Measurements from ENCODE around the gene SOAT1. TPM values are rescaled to one million over a fixed set of nuclear protein-coding genes. Genes with fewer than 3 reads are reported as not detected.

Gene SOAT1
- total and polyA plus RNA-seq, 10 of the 15 experiments (the other 5 are each of a cell fraction or from before 2014, with no cell fraction given), result 8.6 to 68.5 (median 22.3) TPM

DNA sequence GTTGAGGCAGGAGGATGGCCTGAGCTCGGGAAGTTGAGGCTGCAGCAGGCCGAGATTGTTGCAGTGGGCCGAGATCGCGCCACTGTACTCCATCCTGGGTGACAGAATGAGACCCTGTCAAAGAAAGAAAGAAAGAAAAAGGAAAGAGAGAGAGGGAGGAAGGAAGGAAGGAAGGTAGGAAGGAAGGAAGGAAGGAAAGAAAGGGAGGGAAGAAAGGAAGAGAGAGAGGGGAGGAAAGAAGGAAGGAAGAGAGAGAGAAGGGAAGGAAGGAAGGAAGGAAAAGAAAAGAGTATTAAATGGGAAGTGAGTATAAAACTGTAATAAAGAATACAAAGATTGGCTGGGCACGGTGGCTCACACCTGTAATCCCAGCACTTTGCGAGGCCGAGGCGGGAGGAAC is 45.7 kb upstream of the SOAT1 start (continued):
- TF ChIP-seq PBX3 (IDR thresholded peaks at IDR 0.05; ENCODE audit: insufficient replicate concordance, low read depth, low read length), result no peak
- TF ChIP-seq NFXL1 (IDR thresholded peaks at IDR 0.05; ENCODE audit: borderline replicate concordance), result no peak
- TF ChIP-seq RUNX3 (IDR thresholded peaks at IDR 0.05; ENCODE audit: low read length), result no peak
- no peak for TF ChIP-seq CBFB (IDR thresholded peaks at IDR 0.05; ENCODE audit: low read depth)
- TF ChIP-seq DPF2 (IDR thresholded peaks at IDR 0.05), result no peak
- TF ChIP-seq CTCF (IDR thresholded peaks at IDR 0.05 in 2 of 3, conservative IDR thresholded peaks at IDR 0.05 in 1 of 3; ENCODE audit: control insufficient read depth in 2 of 3, extremely low read depth in 1 of 3, insufficient read depth in 1 of 3, low read depth in 3 of 3, low read length in 3 of 3), result no peak
- TF ChIP-seq, protein P1, sequence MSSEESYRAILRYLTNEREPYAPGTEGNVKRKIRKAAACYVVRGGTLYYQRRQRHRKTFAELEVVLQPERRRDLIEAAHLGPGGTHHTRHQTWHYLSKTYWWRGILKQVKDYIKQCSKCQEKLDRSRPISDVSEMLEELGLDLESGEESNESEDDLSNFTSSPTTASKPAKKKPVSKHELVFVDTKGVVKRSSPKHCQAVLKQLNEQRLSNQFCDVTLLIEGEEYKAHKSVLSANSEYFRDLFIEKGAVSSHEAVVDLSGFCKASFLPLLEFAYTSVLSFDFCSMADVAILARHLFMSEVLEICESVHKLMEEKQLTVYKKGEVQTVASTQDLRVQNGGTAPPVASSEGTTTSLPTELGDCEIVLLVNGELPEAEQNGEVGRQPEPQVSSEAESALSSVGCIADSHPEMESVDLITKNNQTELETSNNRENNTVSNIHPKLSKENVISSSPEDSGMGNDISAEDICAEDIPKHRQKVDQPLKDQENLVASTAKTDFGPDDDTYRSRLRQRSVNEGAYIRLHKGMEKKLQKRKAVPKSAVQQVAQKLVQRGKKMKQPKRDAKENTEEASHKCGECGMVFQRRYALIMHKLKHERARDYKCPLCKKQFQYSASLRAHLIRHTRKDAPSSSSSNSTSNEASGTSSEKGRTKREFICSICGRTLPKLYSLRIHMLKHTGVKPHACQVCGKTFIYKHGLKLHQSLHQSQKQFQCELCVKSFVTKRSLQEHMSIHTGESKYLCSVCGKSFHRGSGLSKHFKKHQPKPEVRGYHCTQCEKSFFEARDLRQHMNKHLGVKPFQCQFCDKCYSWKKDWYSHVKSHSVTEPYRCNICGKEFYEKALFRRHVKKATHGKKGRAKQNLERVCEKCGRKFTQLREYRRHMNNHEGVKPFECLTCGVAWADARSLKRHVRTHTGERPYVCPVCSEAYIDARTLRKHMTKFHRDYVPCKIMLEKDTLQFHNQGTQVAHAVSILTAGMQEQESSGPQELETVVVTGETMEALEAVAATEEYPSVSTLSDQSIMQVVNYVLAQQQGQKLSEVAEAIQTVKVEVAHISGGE (CRISPR knock-in tag; IDR thresholded peaks at IDR 0.05), result no peak
- TF ChIP-seq, protein P2, sequence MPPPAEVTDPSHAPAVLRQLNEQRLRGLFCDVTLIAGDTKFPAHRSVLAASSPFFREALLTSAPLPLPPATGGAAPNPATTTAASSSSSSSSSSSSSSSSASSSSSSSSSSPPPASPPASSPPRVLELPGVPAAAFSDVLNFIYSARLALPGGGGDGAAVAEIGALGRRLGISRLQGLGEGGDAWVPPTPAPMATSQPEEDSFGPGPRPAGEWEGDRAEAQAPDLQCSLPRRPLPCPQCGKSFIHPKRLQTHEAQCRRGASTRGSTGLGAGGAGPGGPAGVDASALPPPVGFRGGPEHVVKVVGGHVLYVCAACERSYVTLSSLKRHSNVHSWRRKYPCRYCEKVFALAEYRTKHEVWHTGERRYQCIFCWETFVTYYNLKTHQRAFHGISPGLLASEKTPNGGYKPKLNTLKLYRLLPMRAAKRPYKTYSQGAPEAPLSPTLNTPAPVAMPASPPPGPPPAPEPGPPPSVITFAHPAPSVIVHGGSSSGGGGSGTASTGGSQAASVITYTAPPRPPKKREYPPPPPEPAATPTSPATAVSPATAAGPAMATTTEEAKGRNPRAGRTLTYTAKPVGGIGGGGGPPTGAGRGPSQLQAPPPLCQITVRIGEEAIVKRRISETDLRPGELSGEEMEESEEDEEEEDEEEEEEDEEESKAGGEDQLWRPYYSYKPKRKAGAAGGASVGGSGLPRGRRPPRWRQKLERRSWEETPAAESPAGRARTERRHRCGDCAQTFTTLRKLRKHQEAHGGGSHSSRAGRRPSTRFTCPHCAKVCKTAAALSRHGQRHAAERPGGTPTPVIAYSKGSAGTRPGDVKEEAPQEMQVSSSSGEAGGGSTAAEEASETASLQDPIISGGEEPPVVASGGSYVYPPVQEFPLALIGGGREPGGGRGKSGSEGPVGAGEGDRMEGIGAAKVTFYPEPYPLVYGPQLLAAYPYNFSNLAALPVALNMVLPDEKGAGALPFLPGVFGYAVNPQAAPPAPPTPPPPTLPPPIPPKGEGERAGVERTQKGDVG (CRISPR knock-in tag; IDR thresholded peaks at IDR 0.05), result no peak
- TF ChIP-seq RB1 (IDR thresholded peaks at IDR 0.05; ENCODE audit: borderline replicate concordance), result no peak
- no peak for TF ChIP-seq ZZZ3 (IDR thresholded peaks at IDR 0.05; ENCODE audit: control insufficient read depth, insufficient read length, low read depth)
